AG04449 (cell line): ENCODE results near the gene ADAMTSL2.
"Not testable (repeated sequence)": the region's sequence is repeated elsewhere in the genome, so short reads cannot be mapped to it uniquely, and the experiment has no call there.

ENCODE experiments used
- CTCF ChIA-PET: fragments of 350-600 bp; formaldehyde crosslinking; extraction: SDS; loops from one replicate; lab custom pipeline; 2021; ENCODE audit warnings: antibody characterized with exemption; lab: Yijun Ruan, JAX
- POLR2A ChIA-PET: fragments of 400-600, 350-600 bp; formaldehyde crosslinking; extraction: SDS; loops from one replicate; lab custom pipeline; 2020; ENCODE audit warnings: antibody characterized with exemption, inconsistent platforms; lab: Yijun Ruan, JAX
- DNase-seq: peaks from one replicate; pipeline ENCODE4 v3.0.0-alpha.2; 2010; ENCODE audit warnings: low read depth, low spot score
- H3K4me3 ChIP-seq: 2 replicates; pipeline ENCODE4 v1.5.1; 2011; ENCODE audit warnings: low read depth, mild to moderate bottlenecking, control low read depth, low read length
- TF ChIP-seq, protein P1 (sequence below): IDR thresholded peaks from one replicate; pipeline ENCODE4 v1.5.1; 2011; ENCODE audit warnings: mild to moderate bottlenecking, moderate library complexity, low read length, control low read depth, inconsistent platforms; ENCODE audit not compliant: insufficient read depth; ENCODE audit errors: missing control alignments

The ADAMTSL2 gene

DNA sequence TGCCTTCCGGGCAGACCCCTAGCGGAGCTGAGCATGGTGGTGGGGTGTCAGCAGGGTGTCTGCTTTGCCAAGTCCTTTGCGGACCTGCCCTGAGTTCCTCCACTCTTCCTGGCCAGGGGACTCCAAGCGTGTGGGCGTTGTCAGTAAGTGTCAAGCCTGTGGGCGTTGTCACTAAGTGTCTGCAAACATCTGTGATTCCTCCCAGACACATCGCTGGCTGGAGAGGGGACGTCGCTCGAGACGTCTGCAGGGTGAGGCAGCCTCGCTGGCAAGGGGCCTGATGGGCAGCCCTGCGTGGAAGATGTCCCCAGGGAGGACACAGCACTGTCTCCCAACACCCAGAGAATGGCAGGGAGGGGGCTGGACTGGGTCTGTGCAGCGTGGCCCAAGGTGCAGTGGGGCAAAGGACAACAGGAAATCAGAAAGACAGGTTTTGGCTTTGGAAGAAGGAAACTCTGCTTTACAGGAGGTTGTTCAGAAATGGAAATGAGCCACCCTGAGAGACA, 28.8 kb downstream of the ADAMTSL2 start:
- H3K4me3 ChIP-seq = no peak overlapping the region
- TF ChIP-seq, protein P1, sequence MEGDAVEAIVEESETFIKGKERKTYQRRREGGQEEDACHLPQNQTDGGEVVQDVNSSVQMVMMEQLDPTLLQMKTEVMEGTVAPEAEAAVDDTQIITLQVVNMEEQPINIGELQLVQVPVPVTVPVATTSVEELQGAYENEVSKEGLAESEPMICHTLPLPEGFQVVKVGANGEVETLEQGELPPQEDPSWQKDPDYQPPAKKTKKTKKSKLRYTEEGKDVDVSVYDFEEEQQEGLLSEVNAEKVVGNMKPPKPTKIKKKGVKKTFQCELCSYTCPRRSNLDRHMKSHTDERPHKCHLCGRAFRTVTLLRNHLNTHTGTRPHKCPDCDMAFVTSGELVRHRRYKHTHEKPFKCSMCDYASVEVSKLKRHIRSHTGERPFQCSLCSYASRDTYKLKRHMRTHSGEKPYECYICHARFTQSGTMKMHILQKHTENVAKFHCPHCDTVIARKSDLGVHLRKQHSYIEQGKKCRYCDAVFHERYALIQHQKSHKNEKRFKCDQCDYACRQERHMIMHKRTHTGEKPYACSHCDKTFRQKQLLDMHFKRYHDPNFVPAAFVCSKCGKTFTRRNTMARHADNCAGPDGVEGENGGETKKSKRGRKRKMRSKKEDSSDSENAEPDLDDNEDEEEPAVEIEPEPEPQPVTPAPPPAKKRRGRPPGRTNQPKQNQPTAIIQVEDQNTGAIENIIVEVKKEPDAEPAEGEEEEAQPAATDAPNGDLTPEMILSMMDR = no peak
- ChIA-PET POLR2A (no interaction called here), CTCF (no interaction called here)
- DNase-seq = no peak

DNA sequence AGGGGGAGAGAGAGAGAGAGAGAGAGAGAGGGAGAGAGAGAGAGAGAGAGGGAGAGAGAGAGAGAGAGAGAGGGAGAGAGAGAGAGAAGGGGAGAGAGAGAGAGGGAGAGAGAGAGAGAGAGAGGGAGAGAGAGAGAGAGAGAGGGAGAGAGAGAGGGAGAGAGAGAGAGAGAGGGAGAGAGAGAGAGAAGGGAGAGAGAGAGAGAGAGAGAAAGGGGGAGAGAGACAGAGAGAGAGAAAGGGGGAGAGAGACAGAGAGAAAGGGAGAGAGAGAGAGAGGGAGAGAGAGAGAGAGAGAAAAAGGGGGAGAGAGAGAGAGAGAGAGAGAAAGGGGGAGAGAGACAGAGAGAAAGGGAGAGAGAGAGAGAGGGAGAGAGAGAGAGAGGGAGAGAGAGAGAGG, 29.3 kb downstream of the ADAMTSL2 start:
- DNase-seq, POLR2A ChIA-PET, H3K4me3 ChIP-seq, CTCF ChIA-PET: not testable (repeated sequence)

DNA sequence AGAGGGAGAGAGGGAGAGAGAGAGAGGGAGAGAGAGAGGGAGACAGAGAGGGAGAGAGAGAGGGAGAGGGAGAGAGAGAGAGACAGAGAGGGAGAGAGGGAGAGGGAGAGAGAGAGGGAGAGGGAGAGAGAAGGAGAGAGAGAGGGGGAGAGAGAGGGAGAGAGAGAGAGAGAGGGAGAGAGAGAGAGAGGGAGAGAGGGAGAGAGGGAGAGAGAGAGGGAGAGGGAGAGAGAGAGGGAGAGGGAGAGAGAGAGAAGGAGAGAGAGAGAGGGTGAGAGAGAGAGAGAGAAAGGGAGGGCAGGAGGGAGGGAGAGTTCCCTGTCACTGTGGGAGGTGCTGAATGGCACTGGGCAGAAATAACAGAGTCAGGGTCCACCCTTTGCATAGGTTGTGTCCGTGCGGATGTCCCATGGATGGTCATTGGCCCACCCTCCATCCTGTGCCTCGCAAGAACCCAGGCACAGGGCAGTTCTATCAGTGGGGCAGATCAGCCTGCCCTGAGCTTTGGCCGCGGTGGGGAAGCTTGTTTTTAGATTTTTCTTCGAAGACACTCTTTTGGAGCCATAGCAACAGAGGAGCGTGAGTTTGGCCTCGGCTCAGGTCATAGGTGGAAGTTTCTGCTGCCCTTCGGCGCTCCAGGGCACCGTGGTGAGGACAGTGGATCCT, 30.1 kb downstream of the ADAMTSL2 start:
- CTCF ChIA-PET = no interaction called here
- TF ChIP-seq, protein P1 = no peak
- POLR2A ChIA-PET = no interaction called here
- no peak overlapping the region for H3K4me3 ChIP-seq
- no peak for DNase-seq

DNA sequence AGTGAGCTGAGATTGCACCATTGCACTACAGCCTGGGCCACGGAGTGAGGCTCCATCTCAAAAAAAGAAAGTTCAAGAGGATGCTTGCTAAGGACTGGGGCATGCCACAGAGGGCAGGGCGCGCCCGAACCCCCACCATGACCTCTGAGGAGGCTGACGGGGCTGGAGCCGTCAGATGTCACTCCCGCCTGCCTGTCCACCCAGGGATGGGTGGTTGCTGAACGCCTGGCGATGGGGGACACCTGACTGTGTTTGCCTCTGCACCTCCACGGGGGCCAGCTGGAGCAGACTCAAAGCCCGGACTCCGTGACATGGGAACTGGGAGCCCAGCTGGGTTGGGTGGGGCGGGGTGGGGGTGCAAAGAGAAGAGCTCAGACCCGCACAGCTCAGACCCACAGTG, 31.9 kb downstream of the ADAMTSL2 start:
- no peak for DNase-seq
- ChIA-PET POLR2A (no interaction called here), CTCF (no interaction called here)
- TF ChIP-seq, protein P1 = no peak
- H3K4me3 ChIP-seq = no peak overlapping the region

DNA sequence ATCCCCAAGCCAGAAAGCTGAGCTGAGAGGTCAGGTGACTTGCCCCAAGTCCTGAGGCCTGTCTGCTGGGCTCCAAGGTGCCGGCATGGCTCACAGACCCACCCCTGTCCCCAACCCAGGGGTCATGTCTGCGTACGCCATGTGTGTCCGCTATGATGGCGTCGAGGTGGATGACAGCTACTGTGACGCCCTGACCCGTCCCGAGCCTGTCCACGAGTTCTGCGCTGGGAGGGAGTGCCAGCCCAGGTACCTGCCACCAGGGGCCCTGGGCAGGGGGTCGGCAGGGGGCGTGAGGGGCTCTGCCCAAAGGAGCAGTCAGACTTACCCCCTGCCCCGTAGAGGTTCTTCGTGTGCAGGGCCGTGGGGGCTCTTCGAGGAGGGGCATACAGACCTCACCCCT, 32.3 kb downstream of the ADAMTSL2 start:
- DNase-seq = no peak
- POLR2A ChIA-PET = no interaction called here
- CTCF ChIA-PET = no interaction called here
- H3K4me3 ChIP-seq = no peak overlapping the region
- TF ChIP-seq, protein P1 = no peak

DNA sequence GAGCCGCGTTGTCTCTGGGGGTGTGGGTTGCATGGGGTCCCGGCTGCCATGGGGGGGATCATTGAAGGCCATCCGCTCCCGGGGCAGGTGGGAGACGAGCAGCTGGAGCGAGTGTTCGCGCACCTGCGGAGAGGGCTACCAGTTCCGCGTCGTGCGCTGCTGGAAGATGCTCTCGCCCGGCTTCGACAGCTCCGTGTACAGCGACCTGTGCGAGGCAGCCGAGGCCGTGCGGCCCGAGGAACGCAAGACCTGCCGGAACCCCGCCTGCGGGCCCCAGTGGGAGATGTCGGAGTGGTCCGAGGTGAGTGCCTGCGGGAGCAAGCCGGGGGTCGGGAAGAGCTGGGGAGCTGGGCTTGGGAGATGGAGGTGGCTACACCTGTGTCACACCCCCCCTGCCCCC, 33.7 kb downstream of the ADAMTSL2 start:
- TF ChIP-seq, protein P1 = no peak
- POLR2A ChIA-PET = no interaction called here
- no peak overlapping the region for H3K4me3 ChIP-seq
- DNase-seq = no peak
- CTCF ChIA-PET = interaction anchor here (0.8 kb wide), 1 partner anchor 10 kb away, joined by 3 read pairs; no protein-coding TSS in a partner anchor
